ENCODE data around the gene PRC1. TPM values are rescaled to one million over a fixed set of nuclear protein-coding genes. Genes with fewer than 3 reads are reported as not detected.

PRC1 gene

Small RNA genes within 50 kb of the gene (small RNA-seq; reads per million reads assigned to genes)
- gene RF00019 = not detected

All from skeletal muscle satellite cell (primary cell).